HepG2 (cell line): ENCODE measurements around the gene ZNF341. TPM values are rescaled to one million over a fixed set of nuclear protein-coding genes. Genes with fewer than 3 reads are reported as not detected.
A peak's percentile ranks its signal among the peaks of the same experiment; 100 is the strongest.

ENCODE experiments used
- DMAP1 ChIP-seq: IDR thresholded peaks from 2 replicates; pipeline ENCODE4 v1.6.1; 2016
- FOXP4 ChIP-seq: sonication (generic); formaldehyde crosslinking; IDR thresholded peaks from 2 replicates; pipeline ENCODE4 v1.4.0; 2020; ENCODE audit warnings: missing genetic modification reagents
- HOXA3 ChIP-seq: sonication (generic); formaldehyde crosslinking; IDR thresholded peaks from 2 replicates; pipeline ENCODE4 v1.5.0; 2020; ENCODE audit warnings: missing genetic modification reagents
- MED13 ChIP-seq: sonication (generic); formaldehyde crosslinking; IDR thresholded peaks from 2 replicates; pipeline ENCODE4 v1.5.0; 2020; ENCODE audit warnings: missing genetic modification reagents
- NR2C2 ChIP-seq: sonication (generic); formaldehyde crosslinking; IDR thresholded peaks from 2 replicates; pipeline ENCODE4 v1.4.0; 2020; ENCODE audit warnings: missing genetic modification reagents, mild to moderate bottlenecking, moderate library complexity, borderline replicate concordance
- PRPF4 ChIP-seq: fragments of 200-400 bp; formaldehyde crosslinking; IDR thresholded peaks from 2 replicates; pipeline ENCODE4 v1.6.1; 2016; ENCODE audit warnings: low read length, low read depth; ENCODE audit not compliant: poor library complexity, severe bottlenecking
- RBM39 ChIP-seq: fragments of 200-400 bp; formaldehyde crosslinking; IDR thresholded peaks from one replicate; pipeline ENCODE4 v1.6.1; 2018; ENCODE audit warnings: antibody characterized with exemption, mild to moderate bottlenecking, low read depth, low read length; ENCODE audit not compliant: poor library complexity, severe bottlenecking
- REXO4 ChIP-seq: sonication (generic); formaldehyde crosslinking; IDR thresholded peaks from 2 replicates; pipeline ENCODE4 v1.8.0; 2022; ENCODE audit warnings: missing genetic modification reagents, mild to moderate bottlenecking, borderline replicate concordance
- RNF2 ChIP-seq: fragments of 450-650 bp; conservative IDR thresholded peaks from 2 replicates; pipeline ENCODE4 v1.6.1; 2016; ENCODE audit warnings: low read depth
- SCMH1 ChIP-seq: sonication (generic); formaldehyde crosslinking; IDR thresholded peaks from 2 replicates; pipeline ENCODE4 v1.9.0; 2021; ENCODE audit warnings: missing genetic modification reagents, mild to moderate bottlenecking, borderline replicate concordance
- SIN3A ChIP-seq: IDR thresholded peaks from 2 replicates; pipeline ENCODE4 v1.6.1; 2011; ENCODE audit warnings: low read depth, mild to moderate bottlenecking, control low read depth, low read length, borderline replicate concordance
- TFAP4 ChIP-seq: sonication (generic); IDR thresholded peaks from 2 replicates; pipeline ENCODE4 v1.6.1; 2016; ENCODE audit warnings: low read depth, borderline replicate concordance
- TOE1 ChIP-seq: sonication (generic); formaldehyde crosslinking; IDR thresholded peaks from 2 replicates; pipeline ENCODE4 v1.4.0; 2020; ENCODE audit warnings: mild to moderate bottlenecking, missing genetic modification reagents
- ZBTB25 ChIP-seq: IDR thresholded peaks from 2 replicates; pipeline ENCODE4 v1.6.1; 2018; ENCODE audit warnings: missing genetic modification reagents
- ZFP36 ChIP-seq: fragments of 150-350 bp; IDR thresholded peaks from 2 replicates; pipeline ENCODE4 v1.6.1; 2018; ENCODE audit warnings: borderline replicate concordance, low read length, low read depth; ENCODE audit not compliant: partially characterized antibody
- ZNF414 ChIP-seq: sonication (generic); formaldehyde crosslinking; IDR thresholded peaks from 2 replicates; pipeline ENCODE4 v1.5.0; 2020; ENCODE audit warnings: missing genetic modification reagents
- ZSCAN9 ChIP-seq: IDR thresholded peaks from 2 replicates; pipeline ENCODE4 v1.6.1; 2016; ENCODE audit warnings: borderline replicate concordance
- polyA plus RNA-seq, 8 experiments: library from polyadenylated mRNA; depleted of rRNA in 3 of 8; stranded (reverse) in 7 of 8; unstranded in 1 of 8; fragments of >200 nt; fragmentation: Illumina TruSeq in 4 of 8; extraction: Trizol in 4 of 8; gene quantifications; 2 replicates each; pipeline versions ENCODE4 v1.2.1 to v1.2.3, GENCODE V29; 2011 to 2016; ENCODE audit warnings: low read depth in 4 of 8, missing spikeins in 1 of 8, mixed read lengths in 1 of 8; ENCODE audit not compliant: insufficient read depth in 1 of 8
- total RNA-seq, 5 experiments: library from RNA; depleted of rRNA; stranded (reverse); fragments of >200 nt; fragmentation: Illumina TruSeq; extraction: Trizol; gene quantifications; 2 replicates each; pipeline ENCODE4 v1.2.3, GENCODE V29; 2016; ENCODE audit warnings: low read depth in 1 of 5

The ZNF341 gene
- total and polyA plus RNA-seq, 2 of the 13 experiments (the other 11 are each of a cell fraction or from before 2014, with no cell fraction given), result 1.1 to 2.2 TPM

- TF ChIP-seq PRPF4, result no peak
- no peak for TF ChIP-seq RNF2
- no peak for TF ChIP-seq ZFP36
- peak; percentile 56; the same call in 1 of the 2 replicates for TF ChIP-seq DMAP1 (CRISPR knock-in tag)
- TF ChIP-seq FOXP4 (CRISPR knock-in tag), result no peak
- no peak for TF ChIP-seq NR2C2
- no peak for TF ChIP-seq HOXA3
- no peak for TF ChIP-seq ZBTB25 (CRISPR knock-in tag)
- TF ChIP-seq SIN3A, result peak; percentile 41; the same call in 1 of the 2 replicates
- TF ChIP-seq ZSCAN9 (CRISPR knock-in tag), result peak; percentile 21; the same call in 1 of the 2 replicates
- no peak for TF ChIP-seq RBM39
- no peak for TF ChIP-seq SCMH1
- TF ChIP-seq REXO4 (CRISPR knock-in tag), result no peak
- no peak for TF ChIP-seq TOE1 (CRISPR knock-in tag)
- TF ChIP-seq TFAP4, result peak; percentile 20; the same call in 1 of the 2 replicates
- no peak for TF ChIP-seq ZNF414
- no peak for TF ChIP-seq MED13 (CRISPR knock-in tag)
Measured at GRCh38 chr20:33812908-33813462, 81.2 kb downstream of the ZNF341 start (continued).
